ENCODE measurements around the gene TANC1.

The TANC1 gene

GRCh38 chr2:159074605-159075004, 106.2 kb downstream of the TANC1 start:
- TF ChIP-seq, protein P1, sequence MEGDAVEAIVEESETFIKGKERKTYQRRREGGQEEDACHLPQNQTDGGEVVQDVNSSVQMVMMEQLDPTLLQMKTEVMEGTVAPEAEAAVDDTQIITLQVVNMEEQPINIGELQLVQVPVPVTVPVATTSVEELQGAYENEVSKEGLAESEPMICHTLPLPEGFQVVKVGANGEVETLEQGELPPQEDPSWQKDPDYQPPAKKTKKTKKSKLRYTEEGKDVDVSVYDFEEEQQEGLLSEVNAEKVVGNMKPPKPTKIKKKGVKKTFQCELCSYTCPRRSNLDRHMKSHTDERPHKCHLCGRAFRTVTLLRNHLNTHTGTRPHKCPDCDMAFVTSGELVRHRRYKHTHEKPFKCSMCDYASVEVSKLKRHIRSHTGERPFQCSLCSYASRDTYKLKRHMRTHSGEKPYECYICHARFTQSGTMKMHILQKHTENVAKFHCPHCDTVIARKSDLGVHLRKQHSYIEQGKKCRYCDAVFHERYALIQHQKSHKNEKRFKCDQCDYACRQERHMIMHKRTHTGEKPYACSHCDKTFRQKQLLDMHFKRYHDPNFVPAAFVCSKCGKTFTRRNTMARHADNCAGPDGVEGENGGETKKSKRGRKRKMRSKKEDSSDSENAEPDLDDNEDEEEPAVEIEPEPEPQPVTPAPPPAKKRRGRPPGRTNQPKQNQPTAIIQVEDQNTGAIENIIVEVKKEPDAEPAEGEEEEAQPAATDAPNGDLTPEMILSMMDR (IDR thresholded peaks at IDR 0.05; ENCODE audit: extremely low read depth, insufficient read depth, missing control alignments): no peak
- in situ Hi-C loops (cut with MboI; ENCODE audit: low pct_unique_long_range_greater_than_20kb, low sequenced_read_pairs, unreplicated experiment): no loop called here
- DNase-seq (ENCODE audit: low spot score): no peak

GRCh38 chr2:159075727-159076126, 107.3 kb downstream of the TANC1 start:
- in situ Hi-C loops (cut with MboI; ENCODE audit: low pct_unique_long_range_greater_than_20kb, low sequenced_read_pairs, unreplicated experiment): no loop called here
- no peak for DNase-seq (ENCODE audit: low spot score)
- TF ChIP-seq, protein P1 (IDR thresholded peaks at IDR 0.05; ENCODE audit: extremely low read depth, insufficient read depth, missing control alignments): no peak

- DNase-seq (ENCODE audit: low spot score): no peak
- in situ Hi-C loops (cut with MboI; ENCODE audit: low pct_unique_long_range_greater_than_20kb, low sequenced_read_pairs, unreplicated experiment): no loop called here
- TF ChIP-seq, protein P1 (IDR thresholded peaks at IDR 0.05; ENCODE audit: extremely low read depth, insufficient read depth, missing control alignments): no peak
Measured at GRCh38 chr2:159076241-159076640, 107.8 kb downstream of the TANC1 start.

DNA sequence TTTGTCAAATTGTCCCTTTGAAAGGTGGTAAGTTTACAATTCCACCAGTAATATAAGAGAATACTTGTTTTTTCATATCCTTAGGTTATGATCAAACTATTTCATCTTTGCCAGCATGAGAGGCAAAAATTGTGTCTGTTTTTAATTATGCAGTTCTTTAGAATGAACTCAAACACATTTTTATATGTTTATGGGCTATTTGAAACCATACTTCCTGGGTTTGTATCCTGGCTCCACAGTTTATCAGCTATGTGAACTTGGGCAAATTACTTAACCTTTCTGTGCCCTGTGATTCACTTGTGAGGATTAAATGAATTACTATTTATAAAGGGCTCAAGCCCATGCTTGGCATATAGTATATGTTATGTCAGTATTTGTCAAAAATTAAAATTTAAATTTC, 109.4 kb downstream of the TANC1 start:
- DNase-seq (ENCODE audit: low spot score): no peak
- in situ Hi-C loops (cut with MboI; ENCODE audit: low pct_unique_long_range_greater_than_20kb, low sequenced_read_pairs, unreplicated experiment): no loop called here
- TF ChIP-seq, protein P1 (IDR thresholded peaks at IDR 0.05; ENCODE audit: extremely low read depth, insufficient read depth, missing control alignments): no peak

GRCh38 chr2:159078443-159078842, 110.0 kb downstream of the TANC1 start:
- no peak for DNase-seq (ENCODE audit: low spot score)
- in situ Hi-C loops (cut with MboI; ENCODE audit: low pct_unique_long_range_greater_than_20kb, low sequenced_read_pairs, unreplicated experiment): no loop called here
- TF ChIP-seq, protein P1 (IDR thresholded peaks at IDR 0.05; ENCODE audit: extremely low read depth, insufficient read depth, missing control alignments): no peak

DNA sequence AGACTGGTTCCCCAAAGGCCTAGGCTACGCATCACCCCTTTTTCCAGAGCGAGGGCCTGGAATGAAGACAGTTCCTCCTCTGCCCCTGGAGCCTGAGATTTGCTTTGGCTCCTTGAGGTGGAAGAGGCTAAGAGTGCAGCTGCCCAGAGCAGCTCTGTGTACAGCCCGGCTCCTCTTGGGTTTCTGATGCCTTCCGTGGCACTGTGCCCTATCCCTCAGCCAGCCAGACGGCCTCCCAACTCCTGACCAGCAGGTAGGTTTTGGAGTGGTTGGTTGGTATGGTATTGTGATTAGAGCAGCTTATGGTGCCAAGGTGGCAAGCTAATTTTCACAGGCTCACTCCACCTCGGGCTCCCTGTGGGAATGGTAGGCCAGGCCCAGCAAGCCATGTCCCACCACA, 112.2 kb downstream of the TANC1 start:
- DNase-seq (ENCODE audit: low spot score): no peak
- in situ Hi-C loops (cut with MboI; ENCODE audit: low pct_unique_long_range_greater_than_20kb, low sequenced_read_pairs, unreplicated experiment): no loop called here
- TF ChIP-seq, protein P1 (IDR thresholded peaks at IDR 0.05; ENCODE audit: extremely low read depth, insufficient read depth, missing control alignments): no peak

DNA sequence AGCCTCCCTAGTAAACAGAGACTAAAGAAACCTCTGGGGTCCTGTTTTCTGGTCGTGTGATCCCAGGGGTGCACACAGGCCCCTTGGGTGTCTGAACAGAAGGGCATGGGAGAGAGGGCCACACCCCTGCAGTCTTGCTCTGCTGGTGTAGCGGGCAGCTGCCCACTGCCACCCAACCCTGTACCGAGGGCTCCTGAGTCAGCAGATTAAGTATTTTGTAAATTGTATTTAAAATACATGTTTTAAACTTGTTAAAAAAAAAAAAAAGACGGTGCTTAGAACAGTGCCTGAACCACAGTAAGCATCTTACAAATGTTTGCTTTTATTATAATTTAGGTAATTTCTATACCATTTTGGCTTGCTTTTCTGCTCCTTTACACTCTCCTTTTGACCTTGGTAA, 113.7 kb downstream of the TANC1 start:
- in situ Hi-C loops (cut with MboI; ENCODE audit: low pct_unique_long_range_greater_than_20kb, low sequenced_read_pairs, unreplicated experiment): no loop called here
- TF ChIP-seq, protein P1 (IDR thresholded peaks at IDR 0.05; ENCODE audit: extremely low read depth, insufficient read depth, missing control alignments): no peak
- DNase-seq (ENCODE audit: low spot score): no peak
